GM18951 (cell line): ENCODE results near the gene PPFIA1.
"Not testable (repeated sequence)": the region's sequence is repeated elsewhere in the genome, so short reads cannot be mapped to it uniquely, and the experiment has no call there.

Experiments used
- POLR2A ChIP-seq: IDR thresholded peaks from 4 replicates; pipeline ENCODE4 v1.6.1; 2011; ENCODE audit warnings: mild to moderate bottlenecking; ENCODE audit not compliant: insufficient read length, insufficient read depth; ENCODE audit errors: extremely low read depth
- in situ Hi-C: fragments of 300-500 bp; cut with MboI; formaldehyde crosslinking; loops from one replicate; pipeline ENCODE4 v1.12.0; 2022; ENCODE audit warnings: low sequenced_read_pairs, mixed read lengths, inconsistent platforms; ENCODE audit not compliant: unreplicated experiment

PPFIA1 gene

DNA sequence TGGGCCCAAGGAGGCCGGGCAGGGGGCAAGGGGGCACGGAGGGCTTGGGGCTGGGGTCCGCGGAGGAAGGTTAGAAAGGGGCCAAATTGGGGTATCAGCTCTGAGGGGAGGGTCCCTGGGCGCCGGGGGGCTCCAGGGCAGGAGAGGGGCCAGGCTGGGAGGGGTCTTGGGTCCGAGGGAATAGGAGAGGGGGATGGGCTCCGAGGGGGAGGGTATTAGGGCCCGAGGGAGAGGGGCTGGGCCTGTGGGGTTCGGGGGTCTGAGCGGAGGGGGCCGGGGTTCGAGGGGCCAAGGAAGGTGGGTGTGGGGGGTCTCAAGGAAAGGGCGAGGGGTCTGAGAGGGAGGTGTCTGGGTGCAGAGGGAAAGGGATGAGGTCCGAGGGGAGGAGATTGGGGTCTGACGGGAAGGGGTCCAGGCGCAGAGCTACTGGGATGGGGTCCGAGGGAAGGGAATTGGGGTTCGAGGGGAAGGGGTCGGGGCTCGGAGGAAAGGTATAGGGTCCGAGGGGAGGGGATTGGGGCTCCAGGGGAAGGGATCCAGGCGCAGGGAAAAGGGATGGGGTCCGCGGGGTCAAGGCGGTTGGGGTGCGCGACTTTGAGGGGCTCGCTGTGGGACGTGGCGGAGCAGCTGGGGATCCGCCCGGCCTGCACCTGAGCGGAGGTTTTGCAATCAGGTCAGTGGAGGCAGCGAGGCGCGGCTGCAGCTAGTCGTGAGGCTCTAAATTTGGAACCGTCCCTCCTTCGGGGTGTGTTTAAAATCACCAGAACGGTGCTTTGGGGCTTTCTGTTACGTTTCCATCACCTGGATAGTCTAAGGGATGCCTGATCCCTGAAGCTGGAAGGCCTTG lies 128.6 kb downstream of the PPFIA1 start:
- no peak for TF ChIP-seq POLR2A
- in situ Hi-C loops, result no loop called here

- in situ Hi-C loops, result no loop called here
- TF ChIP-seq POLR2A, result no peak
Measured at GRCh38 chr11:70399681-70400112, 129.2 kb downstream of the PPFIA1 start.

DNA sequence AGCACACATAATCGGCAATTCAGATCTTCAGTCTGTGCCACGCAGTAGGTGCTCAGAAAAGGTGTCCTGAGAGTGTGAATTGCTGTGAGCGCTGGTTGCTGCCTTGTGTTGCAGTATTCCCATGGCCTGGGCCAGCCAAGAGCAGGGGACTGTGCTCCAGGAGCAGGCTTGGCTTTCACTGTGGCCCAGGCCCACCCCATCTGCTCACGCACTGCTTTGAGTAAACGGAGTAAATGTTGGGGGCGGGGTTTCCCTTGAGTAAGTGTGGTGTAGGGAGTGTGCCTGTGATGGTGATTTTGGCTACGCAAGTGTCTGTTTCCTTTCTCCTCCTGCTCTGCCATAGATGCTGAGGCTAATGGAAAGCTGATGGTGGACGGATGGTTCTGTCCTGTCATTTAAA lies 130.2 kb downstream of the PPFIA1 start:
- in situ Hi-C loops, result no loop called here
- TF ChIP-seq POLR2A, result no peak

DNA sequence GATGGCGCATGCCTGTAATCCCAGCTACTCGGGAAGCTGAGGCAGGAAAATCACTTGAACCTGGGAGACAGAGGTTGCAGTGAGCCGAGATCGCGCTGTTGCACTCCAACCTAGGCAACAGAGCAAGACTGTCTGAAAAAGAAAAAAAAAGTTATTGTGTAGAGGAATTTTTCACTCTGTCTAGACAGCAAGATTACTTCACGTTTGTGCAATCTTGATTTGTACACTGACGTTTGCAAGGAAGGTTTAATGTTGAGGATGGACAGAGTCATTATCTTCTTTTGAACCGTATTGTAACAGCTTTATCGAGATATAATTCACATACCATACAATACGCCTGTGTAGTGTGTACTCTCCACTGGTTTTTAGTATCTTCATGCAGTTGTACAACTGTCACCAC lies 131.5 kb downstream of the PPFIA1 start:
- in situ Hi-C loops, result no loop called here
- no peak for TF ChIP-seq POLR2A

GRCh38 chr11:70402685-70403084 lies 132.2 kb downstream of the PPFIA1 start:
- no peak for TF ChIP-seq POLR2A
- in situ Hi-C loops, result no loop called here

DNA sequence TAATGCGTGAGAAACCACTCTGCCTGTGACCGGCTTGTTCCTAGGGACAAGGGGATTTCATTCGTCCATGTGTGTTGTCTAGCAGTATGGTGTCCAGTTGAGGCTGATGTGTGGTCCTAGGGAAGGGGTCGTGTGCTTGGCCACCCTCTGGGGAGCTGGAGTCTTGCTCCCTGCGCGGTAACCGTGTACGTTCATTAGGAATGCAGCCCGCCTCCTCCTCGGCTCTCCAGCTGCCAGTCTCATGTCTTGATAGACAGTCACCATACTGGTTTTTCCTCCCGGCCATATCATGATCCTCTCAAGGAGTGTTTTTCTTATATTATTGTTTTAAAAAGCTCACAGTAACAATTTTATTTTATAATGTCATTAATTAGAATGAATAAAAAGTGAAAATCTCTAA lies 133.8 kb downstream of the PPFIA1 start:
- in situ Hi-C loops, result no loop called here
- no peak for TF ChIP-seq POLR2A

DNA sequence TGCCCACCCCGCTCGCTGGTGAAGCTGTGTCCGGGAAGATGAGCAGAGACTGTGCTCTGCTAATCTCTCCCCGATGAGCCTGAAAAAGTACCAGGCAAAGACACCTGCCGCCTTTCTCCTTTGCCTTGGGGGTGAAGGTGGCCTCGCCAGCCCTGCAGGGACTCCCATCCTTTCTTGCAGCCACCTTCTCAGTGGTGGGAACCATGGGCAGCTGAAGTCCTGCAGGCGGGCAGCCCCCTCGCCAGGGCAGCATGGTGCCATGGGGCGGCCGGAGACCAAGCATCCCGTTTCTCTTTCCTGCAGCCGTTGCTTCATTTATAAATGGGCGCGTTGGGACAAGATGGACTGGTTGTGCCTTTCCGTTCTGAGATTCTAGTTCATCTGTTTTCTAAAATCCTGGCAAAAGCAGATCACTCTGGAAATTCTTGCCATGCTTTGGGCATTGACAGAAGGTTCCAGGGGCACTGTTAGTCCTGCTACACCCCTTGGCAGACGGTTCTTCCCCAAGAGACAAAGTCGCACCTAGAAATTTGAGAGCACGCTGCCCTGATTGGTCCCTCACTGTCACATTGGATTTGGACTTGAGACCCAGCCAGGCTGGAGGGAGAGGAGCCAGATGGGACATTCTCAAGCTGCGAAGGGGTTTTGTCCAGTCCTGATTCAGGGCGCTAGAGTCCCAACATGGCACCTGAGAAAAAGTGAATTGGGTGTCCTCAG lies 135.3 kb downstream of the PPFIA1 start:
- TF ChIP-seq POLR2A, result no peak
- in situ Hi-C loops, result no loop called here

DNA sequence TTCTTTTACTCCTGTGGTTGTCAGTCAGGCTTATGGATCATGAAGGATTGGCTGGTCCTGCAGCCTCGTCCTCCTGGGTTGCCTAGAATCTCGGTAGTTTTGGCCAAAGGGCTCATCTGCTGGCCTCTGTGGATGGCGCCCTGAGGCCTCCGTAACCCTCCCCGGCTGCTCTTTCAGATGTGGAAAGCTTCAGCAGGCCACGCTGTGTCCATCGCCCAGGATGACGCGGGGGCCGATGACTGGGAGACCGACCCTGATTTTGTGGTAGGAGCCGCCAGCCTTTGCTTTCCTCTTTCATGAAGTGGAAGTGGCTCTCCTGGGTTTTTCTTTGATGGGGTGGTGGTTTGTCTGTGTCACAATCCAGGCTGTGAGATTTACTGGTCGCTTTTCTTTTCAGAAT lies 136.6 kb downstream of the PPFIA1 start:
- TF ChIP-seq POLR2A, result no peak
- in situ Hi-C loops, result no loop called here

DNA sequence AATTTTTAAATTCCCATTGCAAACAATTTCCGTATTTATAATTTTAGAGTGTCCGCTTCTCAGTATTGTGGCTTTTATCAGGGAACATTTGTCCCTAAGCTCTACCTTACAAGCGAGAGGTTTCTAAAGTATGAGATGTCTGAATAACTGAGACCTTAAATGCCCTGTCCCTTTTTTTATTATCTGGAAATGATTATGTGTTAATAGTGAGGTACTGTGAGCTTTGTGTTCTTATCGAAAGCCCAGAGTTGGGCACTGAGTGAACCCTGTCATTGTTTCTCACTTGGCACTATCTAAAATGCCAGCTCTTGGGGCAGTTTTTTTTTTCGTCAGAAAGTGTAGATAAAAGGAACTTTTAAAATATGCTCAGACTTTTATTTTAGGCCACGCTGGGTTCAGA lies 137.3 kb downstream of the PPFIA1 start:
- in situ Hi-C loops, result no loop called here
- no peak for TF ChIP-seq POLR2A

- in situ Hi-C loops, result not testable (repeated sequence)
Measured at GRCh38 chr11:70408326-70408725, 137.8 kb downstream of the PPFIA1 start.

DNA sequence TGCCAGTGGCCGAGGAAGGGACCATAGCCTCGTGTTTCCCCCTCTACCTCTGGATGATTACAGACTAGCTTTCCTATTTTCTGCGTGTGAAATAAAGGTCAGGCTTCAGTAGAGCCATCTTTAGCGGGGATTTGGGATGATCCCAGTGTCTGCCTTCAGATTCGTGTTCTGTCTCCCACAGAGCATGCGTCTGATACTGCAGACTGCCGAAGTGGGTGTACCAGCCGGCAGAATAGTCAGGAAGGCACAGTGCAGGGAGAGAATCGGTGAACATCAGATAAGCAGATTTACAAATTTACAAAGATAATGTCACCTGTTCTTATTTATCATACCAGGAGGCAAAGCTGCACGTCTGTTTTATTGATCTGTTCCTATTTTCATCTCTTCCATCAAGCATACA lies 138.9 kb downstream of the PPFIA1 start:
- TF ChIP-seq POLR2A, result no peak
- in situ Hi-C loops, result no loop called here

DNA sequence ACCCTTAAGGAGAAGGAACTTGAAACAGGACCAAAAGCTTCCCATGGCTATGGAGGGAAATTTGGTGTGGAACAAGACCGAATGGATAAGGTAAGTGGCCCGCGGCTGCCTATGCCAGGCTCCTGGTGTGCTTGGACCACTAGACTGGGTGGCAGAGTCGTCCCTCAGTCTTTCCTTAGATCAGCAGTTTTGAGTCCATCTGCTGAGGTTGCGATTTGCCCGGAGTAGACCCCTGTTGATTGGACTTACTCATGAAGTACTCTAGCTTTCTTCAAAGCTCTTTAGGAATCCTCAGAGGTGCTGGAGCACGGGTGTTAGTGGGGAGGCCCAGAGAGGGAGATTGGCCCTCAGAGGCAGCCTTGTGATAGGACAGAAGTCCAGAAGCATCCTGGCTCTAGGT lies 139.4 kb downstream of the PPFIA1 start:
- TF ChIP-seq POLR2A, result no peak
- in situ Hi-C loops, result no loop called here

- TF ChIP-seq POLR2A, result no peak
- in situ Hi-C loops, result no loop called here
Measured at GRCh38 chr11:70410276-70411205, 140.1 kb downstream of the PPFIA1 start.
